Effector memory CD8-positive, alpha-beta T cell (primary cell): ENCODE results near the gene CD164L2.
"Not testable (repeated sequence)": the region's sequence is repeated elsewhere in the genome, so short reads cannot be mapped to it uniquely, and the experiment has no call there.

Experiments
- ATAC-seq: fragments of 150-1000 bp; cut with Tn5 transposase; replicated peaks from 2 replicates; pipeline ENCODE4 v1.10.0; 2021; ENCODE audit warnings: mild to moderate bottlenecking, moderate library complexity
- DNase-seq, 3 experiments: peaks; one replicate each; pipeline ENCODE4 v3.0.0; 2021
- H3K27ac Mint-ChIP-seq, 2 donors: one replicate each; pipeline ENCODE4 v1.8.0; 2022; ENCODE audit warnings: mild to moderate bottlenecking in 2 of 2, mixed read lengths in 2 of 2, moderate library complexity in 2 of 2
- H3K27me3 Mint-ChIP-seq, 2 donors: one replicate each; pipeline ENCODE4 v1.8.0; 2022; ENCODE audit warnings: mixed read lengths in 2 of 2
- H3K36me3 Mint-ChIP-seq: one replicate; pipeline ENCODE4 v1.8.0; 2022; ENCODE audit warnings: mild to moderate bottlenecking, moderate library complexity, mixed read lengths; ENCODE audit not compliant: insufficient read depth
- H3K4me1 Mint-ChIP-seq, 2 donors: one replicate each; pipeline ENCODE4 v1.8.0; 2022; ENCODE audit warnings: low read depth in 2 of 2, mixed read lengths in 2 of 2
- H3K4me3 Mint-ChIP-seq, 2 donors: one replicate each; pipeline ENCODE4 v1.8.0; 2022; ENCODE audit warnings: mild to moderate bottlenecking in 2 of 2, mixed read lengths in 2 of 2, moderate library complexity in 2 of 2
- H3K9me3 Mint-ChIP-seq, 2 donors: one replicate each; pipeline ENCODE4 v1.8.0; 2022; ENCODE audit warnings: mixed read lengths in 2 of 2

The CD164L2 gene

GRCh38 chr1:27391511-27392095, 8.5 kb upstream of the CD164L2 start:
- peaks cover 14 to 19% of the 10 kb centered on the region in 2 donors for H3K4me1 Mint-ChIP-seq
- ATAC-seq (no peak), DNase-seq (no peak)
- peak overlapping the region; percentile 69 to 96 for H3K27ac Mint-ChIP-seq
- H3K27me3 Mint-ChIP-seq, result peaks cover 4 to 17% of the 10 kb centered on the region in 2 donors
- peak overlapping the region; percentile 84 to 93 for H3K4me3 Mint-ChIP-seq
- H3K9me3 Mint-ChIP-seq, result no peaks in the 10 kb centered on the region
- H3K36me3 Mint-ChIP-seq, result peaks cover 21% of the 10 kb centered on the region

- H3K27me3 Mint-ChIP-seq, result peaks cover 4 to 17% of the 10 kb centered on the region in 2 donors
- peaks cover 13% of the 10 kb centered on the region for H3K36me3 Mint-ChIP-seq
- ATAC-seq (no peak), DNase-seq (peak; percentile 71 to 77 (median 77))
- H3K4me1 Mint-ChIP-seq, result peaks cover 10 to 13% of the 10 kb centered on the region in 2 donors
- H3K27ac Mint-ChIP-seq, result no peak overlapping the region
- H3K9me3 Mint-ChIP-seq, result no peaks in the 10 kb centered on the region
- peak overlapping the region in 1 of 2 donors; percentile 10 for H3K4me3 Mint-ChIP-seq
Measured at GRCh38 chr1:27388337-27389005, 5.3 kb upstream of the CD164L2 start.

GRCh38 chr1:27384797-27385196, 1.7 kb upstream of the CD164L2 start:
- H3K9me3 Mint-ChIP-seq, H3K4me1 Mint-ChIP-seq, ATAC-seq, H3K36me3 Mint-ChIP-seq, H3K4me3 Mint-ChIP-seq, DNase-seq, H3K27ac Mint-ChIP-seq: not testable (repeated sequence)
- H3K27me3 Mint-ChIP-seq, result peaks cover 4 to 13% of the 10 kb centered on the region in 2 donors

GRCh38 chr1:27383661-27384060, 528 bp upstream of the CD164L2 start:
- peaks cover 0 to 5% of the 10 kb centered on the region in 2 donors for H3K4me1 Mint-ChIP-seq
- H3K4me3 Mint-ChIP-seq, result no peak overlapping the region
- H3K27me3 Mint-ChIP-seq, result peaks cover 3 to 10% of the 10 kb centered on the region in 2 donors
- H3K36me3 Mint-ChIP-seq, result peaks cover 3% of the 10 kb centered on the region
- no peaks in the 10 kb centered on the region for H3K9me3 Mint-ChIP-seq
- H3K27ac Mint-ChIP-seq, result no peak overlapping the region
- ATAC-seq (no peak), DNase-seq (no peak)

- peaks cover 3% of the 10 kb centered on the region for H3K36me3 Mint-ChIP-seq
- H3K4me3 Mint-ChIP-seq, result no peak overlapping the region
- peaks cover 0 to 6% of the 10 kb centered on the region in 2 donors for H3K27me3 Mint-ChIP-seq
- peak overlapping the region in 1 of 2 donors; percentile 3 for H3K27ac Mint-ChIP-seq
- DNase-seq (no peak), ATAC-seq (no peak)
- peaks cover 0 to 2% of the 10 kb centered on the region in 2 donors for H3K4me1 Mint-ChIP-seq
- no peaks in the 10 kb centered on the region for H3K9me3 Mint-ChIP-seq
Measured at GRCh38 chr1:27381969-27382762, 967 bp downstream of the CD164L2 start.

- DNase-seq (no peak), ATAC-seq (no peak)
- Mint-ChIP-seq H3K4me1 (peaks cover 0 to 2% of the 10 kb centered on the region in 2 donors), H3K36me3 (peaks cover under 1% of the 10 kb centered on the region), H3K9me3 (no peaks in the 10 kb centered on the region), H3K27me3 (peaks cover 0 to 6% of the 10 kb centered on the region in 2 donors), H3K4me3 (no peak overlapping the region), H3K27ac (no peak overlapping the region)
Measured at GRCh38 chr1:27380766-27381733, 2.1 kb downstream of the CD164L2 start.

- no peak overlapping the region for H3K4me3 Mint-ChIP-seq
- no peak for ATAC-seq
- H3K9me3 Mint-ChIP-seq, result no peaks in the 10 kb centered on the region
- no peak for DNase-seq
- H3K4me1 Mint-ChIP-seq, result peaks cover 0 to 2% of the 10 kb centered on the region in 2 donors
- no peaks in the 10 kb centered on the region for H3K36me3 Mint-ChIP-seq
- H3K27me3 Mint-ChIP-seq, result peaks cover 0 to 12% of the 10 kb centered on the region in 2 donors
- H3K27ac Mint-ChIP-seq, result no peak overlapping the region
Measured at GRCh38 chr1:27380224-27380623, 2.9 kb downstream of the CD164L2 start.

- DNase-seq (no peak), ATAC-seq (no peak)
- no peaks in the 10 kb centered on the region for H3K36me3 Mint-ChIP-seq
- peaks cover 0 to 2% of the 10 kb centered on the region in 2 donors for H3K4me1 Mint-ChIP-seq
- H3K4me3 Mint-ChIP-seq, result no peak overlapping the region
- no peaks in the 10 kb centered on the region for H3K9me3 Mint-ChIP-seq
- no peak overlapping the region for H3K27ac Mint-ChIP-seq
- H3K27me3 Mint-ChIP-seq, result peaks cover 0 to 13% of the 10 kb centered on the region in 2 donors
Measured at GRCh38 chr1:27379564-27380122, 3.5 kb downstream of the CD164L2 start.

- H3K4me3 Mint-ChIP-seq, result no peak overlapping the region
- H3K27me3 Mint-ChIP-seq, result peaks cover 0 to 13% of the 10 kb centered on the region in 2 donors
- H3K27ac Mint-ChIP-seq, result no peak overlapping the region
- no peaks in the 10 kb centered on the region for H3K9me3 Mint-ChIP-seq
- DNase-seq (no peak), ATAC-seq (no peak)
- no peaks in the 10 kb centered on the region for H3K36me3 Mint-ChIP-seq
- peaks cover 0 to 4% of the 10 kb centered on the region in 2 donors for H3K4me1 Mint-ChIP-seq
Measured at GRCh38 chr1:27377760-27378495, 5.2 kb downstream of the CD164L2 start.

- Mint-ChIP-seq H3K4me3 (no peak within 1 kb of the TSS), H3K36me3 (no peaks in the 10 kb centered on the region), H3K27me3 (peaks cover 0 to 8% of the 10 kb centered on the region in 2 donors), H3K9me3 (no peaks in the 10 kb centered on the region), H3K4me1 (peaks cover 0 to 4% of the 10 kb centered on the region in 2 donors), H3K27ac (peak within 1 kb of the TSS in 1 of 2 donors; percentile 44)
- DNase-seq (no peak), ATAC-seq (no peak)
Measured at GRCh38 chr1:27374362-27375086, 8.6 kb downstream of the CD164L2 start, which contains the start of gene FCN3. Gene FCN3 (minus strand): TSS chr1:27374824. CDS start chr1:27374818, 6 bp downstream.

- Mint-ChIP-seq H3K9me3 (no peaks in the 10 kb centered on the region), H3K4me1 (peaks cover 0 to 4% of the 10 kb centered on the region in 2 donors)
Measured at GRCh38 chr1:27372808-27373690, 10.1 kb downstream of the CD164L2 start.

More at GRCh38 chr1:27372808-27373690, 10.1 kb downstream of the CD164L2 start:
- H3K27me3 Mint-ChIP-seq, result peaks cover 0 to 8% of the 10 kb centered on the region in 2 donors
- no peak overlapping the region for H3K4me3 Mint-ChIP-seq
- no peak overlapping the region for H3K27ac Mint-ChIP-seq
- H3K36me3 Mint-ChIP-seq, result peaks cover 3% of the 10 kb centered on the region
- ATAC-seq, result no peak
- DNase-seq, result no peak
